Loucy (cell line): ENCODE measurements around the gene SIRT1.

Experiments
- H2AFZ ChIP-seq: fragments of 200-600 bp; sonication (generic); 2 replicates; pipeline ENCODE4 v1.6.0; 2016; ENCODE audit warnings: antibody characterized with exemption, mild to moderate bottlenecking, low read length, moderate library complexity
- H3F3A ChIP-seq: fragments of 200-600 bp; 2 replicates; pipeline ENCODE4 v1.6.0; 2016; ENCODE audit warnings: antibody characterized with exemption, low read depth, mild to moderate bottlenecking
- H3K27me3 ChIP-seq: fragments of 200-600 bp; sonication (generic); 2 replicates; pipeline ENCODE4 v1.6.1; 2014; ENCODE audit warnings: low read length, mild to moderate bottlenecking; ENCODE audit not compliant: insufficient read depth, poor library complexity, severe bottlenecking
- H3K36me3 ChIP-seq: fragments of 200-600 bp; sonication (generic); 2 replicates; pipeline ENCODE4 v1.6.1; 2016; ENCODE audit warnings: low read length; ENCODE audit not compliant: insufficient read depth
- H3K4me1 ChIP-seq: fragments of 200-600 bp; sonication (generic); 2 replicates; pipeline ENCODE4 v1.5.1; 2014; ENCODE audit warnings: low read length, mild to moderate bottlenecking; ENCODE audit not compliant: insufficient read depth, poor library complexity, severe bottlenecking
- H3K4me2 ChIP-seq: fragments of 200-600 bp; sonication (generic); 2 replicates; pipeline ENCODE4 v1.6.0; 2014; ENCODE audit warnings: antibody characterized with exemption, low read length, low read depth, mild to moderate bottlenecking; ENCODE audit not compliant: poor library complexity, severe bottlenecking
- H3K4me3 ChIP-seq: fragments of 200-600 bp; sonication (generic); 2 replicates; pipeline ENCODE4 v1.5.1; 2014; ENCODE audit warnings: low read length, mild to moderate bottlenecking, mixed read lengths; ENCODE audit not compliant: poor library complexity, severe bottlenecking
- H3K79me2 ChIP-seq: fragments of 200-600 bp; sonication (generic); 2 replicates; pipeline ENCODE4 v1.6.1; 2014; ENCODE audit warnings: low read length; ENCODE audit not compliant: insufficient read depth
- H3K9ac ChIP-seq: fragments of 200-600 bp; sonication (generic); 2 replicates; pipeline ENCODE4 v1.6.0; 2014; ENCODE audit warnings: mild to moderate bottlenecking, low read depth, low read length, moderate library complexity; ENCODE audit not compliant: poor library complexity, severe bottlenecking
- H3K9me2 ChIP-seq: fragments of 200-600 bp; sonication (generic); replicated peaks from 2 replicates; pipeline ENCODE4 v1.6.1; 2016; ENCODE audit warnings: low read depth, low read length, mixed read lengths
- H3K9me3 ChIP-seq: fragments of 200-600 bp; sonication (generic); 2 replicates; pipeline ENCODE4 v1.6.1; 2014; ENCODE audit warnings: mild to moderate bottlenecking, antibody characterized with exemption, low read length, low read depth; ENCODE audit not compliant: insufficient read depth
- H4K20me1 ChIP-seq: fragments of 200-600 bp; sonication (generic); 2 replicates; pipeline ENCODE4 v1.6.0; 2014; ENCODE audit warnings: antibody characterized with exemption, low read length, mild to moderate bottlenecking; ENCODE audit not compliant: insufficient read depth, poor library complexity, severe bottlenecking
- EZH2phosphoT487 ChIP-seq: fragments of 200-600 bp; IDR thresholded peaks from 2 replicates; pipeline ENCODE4 v1.6.1; 2018; ENCODE audit warnings: antibody characterized with exemption, mild to moderate bottlenecking, moderate library complexity, borderline replicate concordance
- TF ChIP-seq, protein P1 (sequence below): fragments of 200-600 bp; sonication (generic); conservative IDR thresholded peaks from 2 replicates; pipeline ENCODE4 v1.5.1; 2014; ENCODE audit warnings: mild to moderate bottlenecking, antibody characterized with exemption, low read length

SIRT1 gene

DNA sequence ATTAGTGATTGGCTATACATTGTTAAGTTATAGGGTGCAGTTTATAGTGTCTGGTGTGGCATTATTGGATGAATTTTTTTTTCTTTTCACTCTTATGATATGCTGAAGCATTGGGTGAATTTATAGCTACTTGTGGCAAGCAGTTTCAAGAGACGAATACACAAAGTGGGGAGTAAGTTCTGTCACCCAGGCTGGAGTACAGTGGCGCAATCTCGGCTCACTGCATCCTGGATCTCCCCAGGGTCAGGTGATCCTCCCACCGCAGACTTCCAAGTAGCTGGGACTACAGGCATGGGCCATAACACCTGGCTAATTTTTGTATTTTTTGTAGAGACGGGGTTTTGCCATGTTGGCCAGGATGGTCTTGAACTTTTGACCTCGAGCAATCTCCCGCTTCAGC lies 6.3 kb upstream of the SIRT1 start:
- H3K4me1 ChIP-seq, result no peaks in the 10 kb centered on the region
- H3K79me2 ChIP-seq, result no peaks in the 10 kb centered on the region
- no peaks in the 10 kb centered on the region for H3K9me3 ChIP-seq
- no peak overlapping the region; the same call in 1 of the 2 replicates for H2AFZ ChIP-seq
- no peak overlapping the region for H3K4me3 ChIP-seq
- TF ChIP-seq, protein P1, sequence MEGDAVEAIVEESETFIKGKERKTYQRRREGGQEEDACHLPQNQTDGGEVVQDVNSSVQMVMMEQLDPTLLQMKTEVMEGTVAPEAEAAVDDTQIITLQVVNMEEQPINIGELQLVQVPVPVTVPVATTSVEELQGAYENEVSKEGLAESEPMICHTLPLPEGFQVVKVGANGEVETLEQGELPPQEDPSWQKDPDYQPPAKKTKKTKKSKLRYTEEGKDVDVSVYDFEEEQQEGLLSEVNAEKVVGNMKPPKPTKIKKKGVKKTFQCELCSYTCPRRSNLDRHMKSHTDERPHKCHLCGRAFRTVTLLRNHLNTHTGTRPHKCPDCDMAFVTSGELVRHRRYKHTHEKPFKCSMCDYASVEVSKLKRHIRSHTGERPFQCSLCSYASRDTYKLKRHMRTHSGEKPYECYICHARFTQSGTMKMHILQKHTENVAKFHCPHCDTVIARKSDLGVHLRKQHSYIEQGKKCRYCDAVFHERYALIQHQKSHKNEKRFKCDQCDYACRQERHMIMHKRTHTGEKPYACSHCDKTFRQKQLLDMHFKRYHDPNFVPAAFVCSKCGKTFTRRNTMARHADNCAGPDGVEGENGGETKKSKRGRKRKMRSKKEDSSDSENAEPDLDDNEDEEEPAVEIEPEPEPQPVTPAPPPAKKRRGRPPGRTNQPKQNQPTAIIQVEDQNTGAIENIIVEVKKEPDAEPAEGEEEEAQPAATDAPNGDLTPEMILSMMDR, result no peak
- no peak for TF ChIP-seq EZH2phosphoT487
- H4K20me1 ChIP-seq, result no peaks in the 10 kb centered on the region
- H3K9ac ChIP-seq, result no peak overlapping the region
- no peaks in the 10 kb centered on the region for H3K9me2 ChIP-seq
- no peaks in the 10 kb centered on the region for H3F3A ChIP-seq
- no peak overlapping the region for H3K4me2 ChIP-seq
- H3K36me3 ChIP-seq, result no peaks in the 10 kb centered on the region
- H3K27me3 ChIP-seq, result no peaks in the 10 kb centered on the region

DNA sequence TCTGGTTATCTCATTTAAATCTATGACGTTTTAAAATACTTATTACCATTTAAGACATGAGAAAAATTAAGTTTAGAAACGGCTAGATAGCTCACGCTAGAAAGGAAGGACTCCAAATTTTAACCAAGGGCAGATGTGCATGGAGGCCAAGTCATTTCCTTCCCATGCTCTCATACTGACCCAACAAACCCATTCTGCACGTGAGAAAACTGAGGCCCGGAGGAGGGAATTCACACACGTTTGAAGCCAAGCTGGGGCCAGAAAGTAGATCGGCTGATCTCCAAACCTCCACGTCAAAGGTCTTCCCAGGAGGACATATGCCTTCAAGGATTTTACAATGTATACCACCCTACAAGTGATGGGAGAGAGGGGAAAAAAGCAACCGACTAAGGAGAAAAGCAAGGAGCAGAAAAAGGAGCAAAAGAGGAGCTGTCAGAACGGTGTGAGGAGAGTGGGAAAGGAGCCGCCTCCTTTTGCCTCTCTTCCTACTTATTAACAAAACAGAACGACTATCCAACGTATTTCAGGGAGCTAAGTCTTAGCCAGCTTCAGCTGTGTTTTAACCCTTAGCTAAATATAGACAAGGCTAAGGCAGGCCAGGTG lies 645 bp upstream of the SIRT1 start:
- Histone ChIP-seq H3K4me2 (peak overlapping the region; percentile 84), H3K27me3 (no peaks in the 10 kb centered on the region), H3K79me2 (peaks cover 35% of the 10 kb centered on the region), H3K9me3 (no peaks in the 10 kb centered on the region), H3K36me3 (peaks cover 6% of the 10 kb centered on the region; the same call in 1 of the 2 replicates), H3K9ac (peak overlapping the region; percentile 80), H3K4me1 (peaks cover 27% of the 10 kb centered on the region), H3K9me2 (no peaks in the 10 kb centered on the region), H3K4me3 (peak overlapping the region; percentile 81), H3F3A (no peaks in the 10 kb centered on the region), H4K20me1 (peaks cover 32% of the 10 kb centered on the region), H2AFZ (peak overlapping the region; percentile 98)
- TF ChIP-seq EZH2phosphoT487, result no peak

GRCh38 chr10:67884842-67885670 lies 600 bp downstream of the SIRT1 start:
- Histone ChIP-seq H3K4me1 (peaks cover 36% of the 10 kb centered on the region), H4K20me1 (peaks cover 39% of the 10 kb centered on the region), H3K27me3 (no peaks in the 10 kb centered on the region), H3K4me3 (peak overlapping the region; percentile 81), H3K9me2 (no peaks in the 10 kb centered on the region), H2AFZ (peak overlapping the region; percentile 70), H3K36me3 (peaks cover 10% of the 10 kb centered on the region; the same call in 1 of the 2 replicates), H3K9ac (peak overlapping the region; percentile 80), H3K9me3 (no peaks in the 10 kb centered on the region), H3K79me2 (peaks cover 47% of the 10 kb centered on the region), H3F3A (no peaks in the 10 kb centered on the region), H3K4me2 (peak overlapping the region; percentile 76)
- TF ChIP-seq EZH2phosphoT487, result no peak
- TF ChIP-seq, protein P1, result no peak
